Ovary (tissue), 3 donors: ENCODE data around the gene EYA2.

Source experiments
- CTCF ChIP-seq, 3 donors: fragments of 450-650 bp in 2 of 3; fragments of 200-600 bp in 1 of 3; IDR thresholded peaks; one replicate each; pipeline versions ENCODE4 v1.5.1 to v1.8.0; 2016 to 2022; ENCODE audit warnings: antibody characterized with exemption in 3 of 3, mild to moderate bottlenecking in 1 of 3
- EP300 ChIP-seq: sonication (generic); formaldehyde crosslinking; IDR thresholded peaks from one replicate; pipeline ENCODE4 v1.6.1; 2017; ENCODE audit warnings: antibody characterized with exemption
- POLR2A ChIP-seq: fragments of 450-650 bp; IDR thresholded peaks from one replicate; pipeline ENCODE4 v1.6.1; 2017; ENCODE audit warnings: antibody characterized with exemption, mild to moderate bottlenecking, moderate library complexity
- donor health status: DM: no; HTN: no; CAD: no.

GRCh38 chr20:47211036-47211435 lies 316.4 kb downstream of the EYA2 start:
- no peak for TF ChIP-seq CTCF (IDR thresholded peaks at IDR 0.05)
- no peak for TF ChIP-seq POLR2A
- TF ChIP-seq EP300, result no peak
